CD14-positive monocyte (primary cell): ENCODE results near the gene SAP130. TPM values are rescaled to one million over a fixed set of nuclear protein-coding genes. Genes with fewer than 3 reads are reported as not detected.

Source experiments
- DNase-seq, 3 donors: peaks; one replicate each; pipeline ENCODE4 v3.0.0-alpha.2; 2011 to 2022
- H2AFZ ChIP-seq: 2 replicates; pipeline ENCODE4 v1.6.0; 2012; ENCODE audit warnings: mild to moderate bottlenecking, low read depth, low read length, inconsistent platforms; ENCODE audit not compliant: insufficient read depth, poor library complexity, severe bottlenecking
- H3K27ac ChIP-seq, 2 donors: 1 replicate in 1 of 2; 2 replicates in 1 of 2; pipeline ENCODE4 v1.5.1; 2012 to 2013; ENCODE audit warnings: low read length in 2 of 2, control low read depth in 1 of 2, inconsistent platforms in 1 of 2, low read depth in 1 of 2, mild to moderate bottlenecking in 1 of 2
- H3K27me3 ChIP-seq, 2 donors: one replicate each; pipeline versions ENCODE4 v1.6.0 to v1.6.1; 2011 to 2013; ENCODE audit warnings: low read length in 2 of 2; ENCODE audit not compliant: control insufficient read depth in 2 of 2, insufficient read depth in 2 of 2
- H3K36me3 ChIP-seq, 2 donors: replicated peaks in 1 of 2; 1 replicate in 1 of 2; 2 replicates in 1 of 2; pipeline versions ENCODE4 v1.5.1 to v1.6.1; 2012 to 2013; ENCODE audit warnings: low read length in 2 of 2, control low read depth in 1 of 2, inconsistent platforms in 1 of 2, mild to moderate bottlenecking in 1 of 2; ENCODE audit not compliant: insufficient read depth in 2 of 2, control insufficient read depth in 1 of 2
- H3K4me1 ChIP-seq, 2 donors: 1 replicate in 1 of 2; 2 replicates in 1 of 2; pipeline versions ENCODE4 v1.5.1 to v1.6.1; 2012 to 2013; ENCODE audit warnings: low read length in 2 of 2, control low read depth in 1 of 2, inconsistent platforms in 1 of 2, mild to moderate bottlenecking in 1 of 2, moderate library complexity in 1 of 2; ENCODE audit not compliant: insufficient read depth in 2 of 2, control insufficient read depth in 1 of 2
- H3K4me2 ChIP-seq: replicated peaks from 2 replicates; pipeline ENCODE3; 2012; ENCODE audit warnings: low read length, moderate library complexity, mild to moderate bottlenecking; ENCODE audit not compliant: poor library complexity, severe bottlenecking; ENCODE audit errors: extremely low read depth
- H3K4me3 ChIP-seq, 3 experiments: fragments of 200-600 bp in 1 of 3; sonication (generic) in 1 of 3; replicated peaks in 1 of 3; 1 replicate in 2 of 3; 2 replicates in 1 of 3; pipeline ENCODE4 v1.5.1; 2011 to 2013; ENCODE audit warnings: low read length in 3 of 3, mild to moderate bottlenecking in 3 of 3, control low read depth in 2 of 3, low read depth in 2 of 3, inconsistent platforms in 1 of 3, moderate library complexity in 1 of 3
- H3K79me2 ChIP-seq: 2 replicates; pipeline ENCODE4 v1.6.0; 2012; ENCODE audit warnings: mild to moderate bottlenecking, control low read depth, inconsistent platforms, low read length, moderate library complexity; ENCODE audit not compliant: insufficient read depth
- H3K9ac ChIP-seq: 2 replicates; pipeline ENCODE4 v1.6.0; 2017; ENCODE audit warnings: low read length, mild to moderate bottlenecking; ENCODE audit not compliant: insufficient read depth, poor library complexity, severe bottlenecking
- H3K9me3 ChIP-seq, 2 donors: replicated peaks in 1 of 2; 1 replicate in 1 of 2; 2 replicates in 1 of 2; pipeline versions ENCODE4 v1.5.1 to v1.6.1; 2012 to 2013; ENCODE audit warnings: low read length in 2 of 2, control low read depth in 1 of 2; ENCODE audit not compliant: control insufficient read depth in 1 of 2, insufficient read depth in 1 of 2
- H4K20me1 ChIP-seq: 2 replicates; pipeline ENCODE4 v1.6.0; 2012; ENCODE audit warnings: mild to moderate bottlenecking, low read length, control low read depth, moderate library complexity; ENCODE audit not compliant: insufficient read depth
- H3K27ac Mint-ChIP-seq, 7 donors: one replicate each; pipeline ENCODE4 v1.8.0; 2020; ENCODE audit warnings: mild to moderate bottlenecking in 7 of 7, mixed read lengths in 7 of 7, moderate library complexity in 6 of 7, inconsistent platforms in 2 of 7
- H3K27me3 Mint-ChIP-seq, 3 donors: one replicate each; pipeline ENCODE4 v1.8.0; 2021 to 2022; ENCODE audit warnings: low read depth in 3 of 3, mild to moderate bottlenecking in 3 of 3, mixed read lengths in 3 of 3, moderate library complexity in 3 of 3, inconsistent platforms in 1 of 3
- H3K36me3 Mint-ChIP-seq, 2 donors: one replicate each; pipeline ENCODE4 v1.8.0; 2020; ENCODE audit warnings: mixed read lengths in 2 of 2, inconsistent platforms in 1 of 2, mild to moderate bottlenecking in 1 of 2
- H3K4me1 Mint-ChIP-seq: one replicate; pipeline ENCODE4 v1.8.0; 2020; ENCODE audit warnings: mild to moderate bottlenecking, mixed read lengths
- H3K4me3 Mint-ChIP-seq, 2 donors: one replicate each; pipeline ENCODE4 v1.8.0; 2020; ENCODE audit warnings: mild to moderate bottlenecking in 2 of 2, mixed read lengths in 2 of 2, moderate library complexity in 1 of 2
- H3K9me3 Mint-ChIP-seq, 7 donors: one replicate each; pipeline ENCODE4 v1.8.0; 2020 to 2022; ENCODE audit warnings: mixed read lengths in 7 of 7, mild to moderate bottlenecking in 6 of 7, moderate library complexity in 6 of 7, inconsistent platforms in 2 of 7
- WGBS: methylation state at CpG from one replicate; pipeline ENCODE4 v1.1.5; 2013; ENCODE audit warnings: missing lambda C conversion rate; ENCODE audit not compliant: insufficient coverage; 5-methylcytosine and 5-hydroxymethylcytosine counted together
- intact Hi-C, 2 donors: fragments of 100-400 bp; cut with micrococcal nuclease; formaldehyde crosslinking; loops; one replicate each; pipeline versions ENCODE4 v1.15.0 to v1.15.1; 2023
- polyA plus RNA-seq, 3 donors: library from polyadenylated mRNA; depleted of rRNA in 1 of 3; unstranded in 2 of 3; stranded (reverse) in 1 of 3; fragments of 300-500 nt in 2 of 3; fragments of >200 nt in 1 of 3; fragmentation: Illumina TruSeq in 2 of 3; gene quantifications; 1 replicate in 2 of 3; 2 replicates in 1 of 3; pipeline ENCODE4 v1.2.3, GENCODE V29; 2012 to 2021
- TF ChIP-seq, protein P1 (sequence below): fragments of 200-600 bp; IDR thresholded peaks from one replicate; pipeline ENCODE4 v1.8.0; 2022; ENCODE audit warnings: antibody characterized with exemption, mild to moderate bottlenecking

The SAP130 gene
- polyA plus RNA-seq, 3 donors: 2.8 to 16.4 (median 6.4) TPM

DNA sequence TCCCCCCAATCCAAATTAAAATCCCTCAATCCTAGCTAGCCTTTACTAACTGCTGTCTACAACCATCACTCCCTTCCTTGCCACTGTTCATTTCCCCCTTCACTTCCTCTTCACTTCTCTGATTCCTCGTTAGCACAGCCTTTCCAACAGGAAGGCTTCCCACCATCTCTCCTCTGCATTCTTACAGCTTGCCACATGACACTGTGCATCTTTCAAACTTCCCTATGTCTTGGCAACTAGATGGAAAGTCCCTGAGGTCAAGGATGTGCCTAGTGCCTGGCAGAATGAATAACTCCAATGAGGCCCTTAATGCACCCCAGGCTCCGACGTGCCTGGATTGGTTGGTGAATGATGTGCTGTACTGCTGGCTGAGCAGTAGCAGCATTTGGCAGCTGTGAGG lies 15.2 kb downstream of the SAP130 start:
- TF ChIP-seq, protein P1, sequence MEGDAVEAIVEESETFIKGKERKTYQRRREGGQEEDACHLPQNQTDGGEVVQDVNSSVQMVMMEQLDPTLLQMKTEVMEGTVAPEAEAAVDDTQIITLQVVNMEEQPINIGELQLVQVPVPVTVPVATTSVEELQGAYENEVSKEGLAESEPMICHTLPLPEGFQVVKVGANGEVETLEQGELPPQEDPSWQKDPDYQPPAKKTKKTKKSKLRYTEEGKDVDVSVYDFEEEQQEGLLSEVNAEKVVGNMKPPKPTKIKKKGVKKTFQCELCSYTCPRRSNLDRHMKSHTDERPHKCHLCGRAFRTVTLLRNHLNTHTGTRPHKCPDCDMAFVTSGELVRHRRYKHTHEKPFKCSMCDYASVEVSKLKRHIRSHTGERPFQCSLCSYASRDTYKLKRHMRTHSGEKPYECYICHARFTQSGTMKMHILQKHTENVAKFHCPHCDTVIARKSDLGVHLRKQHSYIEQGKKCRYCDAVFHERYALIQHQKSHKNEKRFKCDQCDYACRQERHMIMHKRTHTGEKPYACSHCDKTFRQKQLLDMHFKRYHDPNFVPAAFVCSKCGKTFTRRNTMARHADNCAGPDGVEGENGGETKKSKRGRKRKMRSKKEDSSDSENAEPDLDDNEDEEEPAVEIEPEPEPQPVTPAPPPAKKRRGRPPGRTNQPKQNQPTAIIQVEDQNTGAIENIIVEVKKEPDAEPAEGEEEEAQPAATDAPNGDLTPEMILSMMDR: no peak
- Histone ChIP-seq H3K36me3 (peaks cover 90 to 100% of the 10 kb centered on the region in 2 donors), H3K4me2 (no peak overlapping the region), H4K20me1 (peaks cover under 1% of the 10 kb centered on the region), H3K4me1 (no peaks in the 10 kb centered on the region), H3K27me3 (no peaks in the 10 kb centered on the region), H3K9me3 (no peaks in the 10 kb centered on the region), H3K4me3 (no peak overlapping the region), H3K9ac (no peak overlapping the region), H3K79me2 (no peaks in the 10 kb centered on the region), H3K27ac (no peak overlapping the region), H2AFZ (no peak overlapping the region)
- no peaks in the 10 kb centered on the region for H3K27me3 Mint-ChIP-seq
- intact Hi-C loops: no loop called here
- peak overlapping the region in 2 of 7 donors; percentile 37 to 42 for H3K27ac Mint-ChIP-seq
- peaks cover 0 to 2% (median 0%) of the 10 kb centered on the region in 7 donors for H3K9me3 Mint-ChIP-seq
- H3K4me3 Mint-ChIP-seq: no peak overlapping the region
- no peaks in the 10 kb centered on the region for H3K4me1 Mint-ChIP-seq
- H3K36me3 Mint-ChIP-seq: peaks cover 90 to 97% of the 10 kb centered on the region in 2 donors
- 14% methylated on average over 1 of the region's 3 CpGs for WGBS
- no peak for DNase-seq

DNA sequence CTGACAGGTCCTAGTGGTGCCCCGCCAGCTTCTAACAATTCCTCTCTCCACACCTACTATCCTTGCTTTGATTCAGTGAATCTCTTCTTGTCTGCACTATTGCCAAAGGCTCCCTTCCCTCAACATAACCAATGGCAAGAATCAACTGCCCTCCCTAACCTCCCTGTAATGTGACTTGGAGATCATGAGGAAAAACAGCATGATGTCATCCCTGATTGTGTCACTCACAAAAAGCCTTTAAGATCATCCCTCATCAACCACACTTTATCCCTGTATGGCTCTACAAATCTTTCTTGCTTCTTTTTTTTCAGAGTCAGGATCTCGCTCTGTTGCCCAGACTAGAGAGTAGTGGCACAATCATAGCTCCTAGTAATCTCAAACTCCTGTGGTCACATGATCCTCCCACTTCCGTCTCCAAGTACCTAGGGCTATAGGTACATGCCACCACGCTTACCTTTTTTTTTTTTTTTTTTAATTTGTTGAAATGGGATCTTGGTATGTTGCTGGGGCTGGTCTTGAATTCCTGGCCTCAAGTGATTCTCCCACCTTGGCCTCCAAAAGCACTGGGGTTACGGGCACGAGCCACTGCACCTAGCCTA lies 19.7 kb downstream of the SAP130 start:
- H3K4me2 ChIP-seq: no peak overlapping the region
- Mint-ChIP-seq H3K9me3 (peaks cover 0 to 2% (median 0%) of the 10 kb centered on the region in 7 donors), H3K4me3 (no peak overlapping the region), H3K27me3 (no peaks in the 10 kb centered on the region), H3K4me1 (no peaks in the 10 kb centered on the region), H3K36me3 (peaks cover 92 to 99% of the 10 kb centered on the region in 2 donors), H3K27ac (peak overlapping the region in 2 of 7 donors; percentile 9 to 11)
- no peak overlapping the region for H3K9ac ChIP-seq
- no peak overlapping the region for H3K27ac ChIP-seq
- H2AFZ ChIP-seq: no peak overlapping the region
- no peak overlapping the region for H3K4me3 ChIP-seq
- no peaks in the 10 kb centered on the region for H3K79me2 ChIP-seq
- no peaks in the 10 kb centered on the region for H4K20me1 ChIP-seq
- intact Hi-C loops: no loop called here
- no peaks in the 10 kb centered on the region for H3K27me3 ChIP-seq
- DNase-seq: no peak
- WGBS: 100% methylated on average over 1 of the region's 6 CpGs
- TF ChIP-seq, protein P1: no peak
- H3K4me1 ChIP-seq: no peaks in the 10 kb centered on the region
- H3K36me3 ChIP-seq: peaks cover 89 to 100% of the 10 kb centered on the region in 2 donors
- no peaks in the 10 kb centered on the region for H3K9me3 ChIP-seq
